Adrenal gland (tissue), 12 donors: ENCODE results near the gene FGG. TPM values are rescaled to one million over a fixed set of nuclear protein-coding genes. Genes with fewer than 3 reads are reported as not detected.

Experiments
- DNase-seq, 7 donors: peaks; one replicate each; pipeline ENCODE4 v3.0.0-alpha.2; 2019 to 2020
- H3K27ac ChIP-seq, 5 donors: fragments of 200-600 bp; sonication (generic) in 4 of 5; 1 replicate in 3 of 5; 2 replicates in 2 of 5; pipeline versions ENCODE4 v1.5.1 to v1.8.0; 2016 to 2020; ENCODE audit warnings: mild to moderate bottlenecking in 1 of 5
- H3K27me3 ChIP-seq: fragments of 200-600 bp; 2 replicates; pipeline ENCODE4 v1.8.0; 2021
- H3K36me3 ChIP-seq, 2 donors: fragments of 200-600 bp; replicated peaks in 1 of 2; 1 replicate in 1 of 2; 2 replicates in 1 of 2; pipeline versions ENCODE4 v1.5.1 to v1.8.0; 2018 to 2022
- H3K4me1 ChIP-seq, 2 donors: fragments of 200-600 bp; replicated peaks in 1 of 2; 1 replicate in 1 of 2; 2 replicates in 1 of 2; pipeline versions ENCODE4 v1.5.1 to v1.8.0; 2018 to 2021
- H3K4me3 ChIP-seq, 4 donors: fragments of 200-600 bp; sonication (generic) in 3 of 4; one replicate each; pipeline ENCODE4 v1.5.1; 2016 to 2018
- H3K9me3 ChIP-seq, 3 donors: fragments of 200-600 bp; sonication (generic) in 1 of 3; replicated peaks in 1 of 3; 1 replicate in 2 of 3; 2 replicates in 1 of 3; pipeline versions ENCODE4 v1.5.1 to v1.8.0; 2016 to 2021
- CTCF ChIP-seq, 6 experiments: fragments of 450-650 bp in 4 of 6; fragments of 200-600 bp in 2 of 6; sonication (generic) in 1 of 6; IDR thresholded peaks; 1 replicate in 5 of 6; 2 replicates in 1 of 6; pipeline versions ENCODE4 v1.5.1 to v1.8.0; 2016 to 2021; ENCODE audit warnings: antibody characterized with exemption in 6 of 6, mild to moderate bottlenecking in 2 of 6, moderate library complexity in 1 of 6
- POLR2A ChIP-seq, 2 donors: fragments of 450-650 bp; IDR thresholded peaks; one replicate each; pipeline ENCODE4 v1.6.1; 2017; ENCODE audit warnings: antibody characterized with exemption in 2 of 2, mild to moderate bottlenecking in 2 of 2, moderate library complexity in 1 of 2
- WGBS, 4 donors: extraction: QIAGEN DNeasy Blood & Tissue Kit in 2 of 4; methylation state at CpG; one replicate each; pipeline versions ENCODE4 v1.1.5 to v1.1.7; 2013 to 2017; 5-methylcytosine and 5-hydroxymethylcytosine counted together
- intact Hi-C, 2 donors: fragments of 100-400 bp; cut with DNase I; formaldehyde crosslinking; loops; one replicate each; pipeline versions ENCODE4 v1.14.1 to v1.15.0; 2022 to 2023
- polyA plus RNA-seq, 3 donors: library from polyadenylated mRNA; stranded (reverse); fragments of 200-250 nt in 2 of 3; fragments of 350-450 nt in 1 of 3; fragmentation: Illumina TruSeq in 1 of 3; extraction: RNeasy Lipid Tissue Mini Kit (QIAGEN cat#74804) in 1 of 3; gene quantifications; one replicate each; pipeline ENCODE4 v1.2.3, GENCODE V29; 2013 to 2014
- total RNA-seq, 9 donors: library from RNA; depleted of rRNA in 4 of 9; stranded (reverse); fragments of >200 nt in 4 of 9; fragments of 120-200 nt in 1 of 9; fragmentation: NEBNext Ultra II Directional in 1 of 9; extraction: Animal tissue kit (Norgen Biotek cat#: 25700) in 1 of 9; gene quantifications; one replicate each; pipeline versions ENCODE4 v1.1.0 to v1.2.4, GENCODE V29; 2013 to 2023
- donor health status: healthy with polysubstance abuse.
- donor health status: Bipolar disorder and iron deficiency.
- donor health status: DM: yes; HTN: yes; CAD: no.
- donor health status: DM: no; HTN: no; CAD: no.
- donor health status: DM: no; HTN: no; CAD: no.
- donor health status: DM: yes; HTN: yes; CAD: no.

The FGG gene
- total and polyA plus RNA-seq, 12 donors = 1.7 to 71.2 (median 11.2) TPM; not detected in 1

GRCh38 chr4:154608361-154609252 lies 3.8 kb downstream of the FGG start:
- WGBS, 4 donors = 65 to 82% (median 72%) methylated on average over 3 of the region's 3 CpGs
- TF ChIP-seq POLR2A (IDR thresholded peaks at IDR 0.05) = no peak
- TF ChIP-seq CTCF (IDR thresholded peaks at IDR 0.05) = no peak
- no peak for DNase-seq
- H3K36me3 ChIP-seq = no peaks in the 10 kb centered on the region
- no peaks in the 10 kb centered on the region for H3K9me3 ChIP-seq
- intact Hi-C loops = no loop called here
- H3K27ac ChIP-seq = no peak overlapping the region
- no peaks in the 10 kb centered on the region for H3K27me3 ChIP-seq
- no peaks in the 10 kb centered on the region for H3K4me1 ChIP-seq
- no peak overlapping the region for H3K4me3 ChIP-seq

- no peaks in the 10 kb centered on the region for H3K36me3 ChIP-seq
- H3K9me3 ChIP-seq = no peaks in the 10 kb centered on the region
- H3K27ac ChIP-seq = no peak overlapping the region
- DNase-seq = no peak
- peaks cover under 1% of the 10 kb centered on the region for H3K27me3 ChIP-seq
- H3K4me1 ChIP-seq = no peaks in the 10 kb centered on the region
- WGBS, 4 donors = 78 to 88% (median 82%) methylated on average over 6 of the region's 6 CpGs
- TF ChIP-seq POLR2A (IDR thresholded peaks at IDR 0.05) (no peak), CTCF (IDR thresholded peaks at IDR 0.05) (no peak)
- no peak overlapping the region for H3K4me3 ChIP-seq
- intact Hi-C loops = no loop called here
Observed at GRCh38 chr4:154606728-154607723, 5.4 kb downstream of the FGG start.

- Histone ChIP-seq H3K27me3 (peaks cover 3% of the 10 kb centered on the region), H3K9me3 (no peaks in the 10 kb centered on the region), H3K27ac (no peak overlapping the region), H3K4me1 (no peaks in the 10 kb centered on the region), H3K36me3 (no peaks in the 10 kb centered on the region), H3K4me3 (no peak overlapping the region)
- 61 to 82% (median 73%) methylated on average over 4 of the region's 4 CpGs for WGBS, 4 donors
- no peak for DNase-seq
- no peak for TF ChIP-seq POLR2A (IDR thresholded peaks at IDR 0.05)
- no peak for TF ChIP-seq CTCF (IDR thresholded peaks at IDR 0.05)
- intact Hi-C loops = no loop called here
Observed at GRCh38 chr4:154604696-154605200, 7.7 kb downstream of the FGG start.
